ENCODE data around the gene AK5.

AK5 gene

DNA sequence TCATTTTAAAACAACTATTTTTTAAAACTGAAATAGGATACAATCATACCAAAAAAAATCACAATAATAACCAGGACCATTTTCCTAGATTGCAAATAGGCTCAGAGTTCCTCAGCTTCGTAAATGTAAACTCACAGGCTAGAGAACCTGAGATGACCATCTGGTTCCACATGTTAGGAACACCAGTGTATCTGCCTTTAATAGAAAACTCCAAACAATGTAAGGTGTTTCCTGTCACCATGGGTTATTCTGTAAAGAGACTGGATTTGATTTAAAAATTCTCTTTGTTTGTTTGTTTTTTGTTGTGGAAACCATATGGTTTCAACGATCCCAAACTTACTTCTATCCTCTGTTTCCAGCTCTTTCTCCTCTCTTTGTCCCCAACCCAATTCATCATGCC is 203.1 kb downstream of the AK5 start:
- Histone ChIP-seq H2AFZ (ENCODE audit: low read depth, low read length, severe bottlenecking) (no peak overlapping the region), H3K9me2 (replicated peaks; ENCODE audit: insufficient read depth, low read length) (no peaks in the 10 kb centered on the region), H3F3A (ENCODE audit: insufficient read depth) (no peaks in the 10 kb centered on the region), H3K9ac (ENCODE audit: low read length) (no peak overlapping the region), H4K20me1 (ENCODE audit: low read depth, low read length) (no peaks in the 10 kb centered on the region), H3K27ac (ENCODE audit: low read depth, low read length) (no peak overlapping the region), H3K9me3 (ENCODE audit: insufficient read depth, low read length) (no peaks in the 10 kb centered on the region), H3K4me3 (ENCODE audit: insufficient read depth, low read length, poor library complexity, severe bottlenecking) (no peak overlapping the region), H3K79me2 (ENCODE audit: insufficient read depth, low read length) (no peaks in the 10 kb centered on the region), H3K27me3 (ENCODE audit: low read length) (no peaks in the 10 kb centered on the region), H3K4me2 (ENCODE audit: low read depth, low read length, poor library complexity, severe bottlenecking) (no peak overlapping the region), H3K36me3 (ENCODE audit: low read length) (no peaks in the 10 kb centered on the region)
- TF ChIP-seq, protein P1, sequence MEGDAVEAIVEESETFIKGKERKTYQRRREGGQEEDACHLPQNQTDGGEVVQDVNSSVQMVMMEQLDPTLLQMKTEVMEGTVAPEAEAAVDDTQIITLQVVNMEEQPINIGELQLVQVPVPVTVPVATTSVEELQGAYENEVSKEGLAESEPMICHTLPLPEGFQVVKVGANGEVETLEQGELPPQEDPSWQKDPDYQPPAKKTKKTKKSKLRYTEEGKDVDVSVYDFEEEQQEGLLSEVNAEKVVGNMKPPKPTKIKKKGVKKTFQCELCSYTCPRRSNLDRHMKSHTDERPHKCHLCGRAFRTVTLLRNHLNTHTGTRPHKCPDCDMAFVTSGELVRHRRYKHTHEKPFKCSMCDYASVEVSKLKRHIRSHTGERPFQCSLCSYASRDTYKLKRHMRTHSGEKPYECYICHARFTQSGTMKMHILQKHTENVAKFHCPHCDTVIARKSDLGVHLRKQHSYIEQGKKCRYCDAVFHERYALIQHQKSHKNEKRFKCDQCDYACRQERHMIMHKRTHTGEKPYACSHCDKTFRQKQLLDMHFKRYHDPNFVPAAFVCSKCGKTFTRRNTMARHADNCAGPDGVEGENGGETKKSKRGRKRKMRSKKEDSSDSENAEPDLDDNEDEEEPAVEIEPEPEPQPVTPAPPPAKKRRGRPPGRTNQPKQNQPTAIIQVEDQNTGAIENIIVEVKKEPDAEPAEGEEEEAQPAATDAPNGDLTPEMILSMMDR (IDR thresholded peaks at IDR 0.05; ENCODE audit: insufficient read depth, low read length, poor library complexity, severe bottlenecking): no peak
- no peak for TF ChIP-seq EZH2phosphoT487 (conservative IDR thresholded peaks at IDR 0.05; ENCODE audit: low read length)

DNA sequence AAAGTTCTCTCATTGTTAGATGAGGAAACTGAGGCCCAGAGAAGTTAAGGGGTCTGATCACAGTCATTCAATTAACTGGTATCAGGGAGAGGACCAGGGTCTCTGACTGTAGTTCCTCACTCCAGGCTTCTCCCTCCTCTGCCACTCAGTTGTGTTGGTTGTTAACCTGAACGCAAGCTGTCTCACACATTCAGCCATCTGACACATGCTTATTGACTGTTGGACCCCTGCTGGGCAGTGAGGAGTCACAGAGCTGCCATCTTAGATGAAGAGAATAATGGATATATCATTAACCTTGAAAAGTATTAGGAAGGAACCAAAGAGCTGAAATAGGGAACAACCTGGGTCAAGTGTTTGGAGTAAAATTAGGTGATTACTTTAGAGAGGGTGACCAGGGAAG is 205.8 kb downstream of the AK5 start:
- Histone ChIP-seq H3F3A (ENCODE audit: insufficient read depth) (no peaks in the 10 kb centered on the region), H3K27me3 (ENCODE audit: low read length) (no peaks in the 10 kb centered on the region), H3K36me3 (ENCODE audit: low read length) (no peaks in the 10 kb centered on the region), H2AFZ (ENCODE audit: low read depth, low read length, severe bottlenecking) (no peak overlapping the region), H3K79me2 (ENCODE audit: insufficient read depth, low read length) (no peaks in the 10 kb centered on the region), H3K4me2 (ENCODE audit: low read depth, low read length, poor library complexity, severe bottlenecking) (no peak overlapping the region), H3K9me2 (replicated peaks; ENCODE audit: insufficient read depth, low read length) (no peaks in the 10 kb centered on the region), H3K9ac (ENCODE audit: low read length) (no peak overlapping the region), H3K4me3 (ENCODE audit: insufficient read depth, low read length, poor library complexity, severe bottlenecking) (no peak overlapping the region), H3K27ac (ENCODE audit: low read depth, low read length) (no peak overlapping the region), H3K9me3 (ENCODE audit: insufficient read depth, low read length) (no peaks in the 10 kb centered on the region), H4K20me1 (ENCODE audit: low read depth, low read length) (no peaks in the 10 kb centered on the region)
- TF ChIP-seq, protein P1 (IDR thresholded peaks at IDR 0.05; ENCODE audit: insufficient read depth, low read length, poor library complexity, severe bottlenecking): no peak
- no peak for TF ChIP-seq EZH2phosphoT487 (conservative IDR thresholded peaks at IDR 0.05; ENCODE audit: low read length)

DNA sequence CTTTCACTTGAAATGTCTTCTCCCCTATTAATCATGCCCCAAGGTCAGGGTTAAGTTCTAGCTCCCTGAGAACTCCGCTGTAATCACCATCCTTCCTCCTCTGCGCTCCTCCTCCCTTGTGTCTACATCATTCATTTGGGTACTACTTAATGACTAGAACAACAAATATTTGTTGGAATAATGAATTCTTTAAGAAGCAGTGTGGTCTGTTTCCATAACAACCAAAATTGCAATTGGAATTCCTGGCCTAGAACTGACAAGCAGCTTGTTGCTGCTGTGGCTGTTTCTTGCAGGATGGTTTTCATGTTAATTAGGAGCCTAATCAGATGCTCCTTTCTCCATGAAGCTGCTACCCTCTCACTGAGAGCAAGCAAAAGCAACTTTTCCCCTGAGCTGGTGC is 208.1 kb downstream of the AK5 start:
- Histone ChIP-seq H4K20me1 (ENCODE audit: low read depth, low read length) (no peaks in the 10 kb centered on the region), H3K4me3 (ENCODE audit: insufficient read depth, low read length, poor library complexity, severe bottlenecking) (no peak overlapping the region), H3K4me2 (ENCODE audit: low read depth, low read length, poor library complexity, severe bottlenecking) (no peak overlapping the region), H3K9me3 (ENCODE audit: insufficient read depth, low read length) (no peaks in the 10 kb centered on the region), H2AFZ (ENCODE audit: low read depth, low read length, severe bottlenecking) (no peak overlapping the region), H3K27ac (ENCODE audit: low read depth, low read length) (no peak overlapping the region), H3K79me2 (ENCODE audit: insufficient read depth, low read length) (no peaks in the 10 kb centered on the region), H3F3A (ENCODE audit: insufficient read depth) (no peaks in the 10 kb centered on the region), H3K9ac (ENCODE audit: low read length) (no peak overlapping the region), H3K36me3 (ENCODE audit: low read length) (no peaks in the 10 kb centered on the region), H3K27me3 (ENCODE audit: low read length) (no peaks in the 10 kb centered on the region), H3K9me2 (replicated peaks; ENCODE audit: insufficient read depth, low read length) (no peaks in the 10 kb centered on the region)
- TF ChIP-seq, protein P1 (IDR thresholded peaks at IDR 0.05; ENCODE audit: insufficient read depth, low read length, poor library complexity, severe bottlenecking): no peak

DNA sequence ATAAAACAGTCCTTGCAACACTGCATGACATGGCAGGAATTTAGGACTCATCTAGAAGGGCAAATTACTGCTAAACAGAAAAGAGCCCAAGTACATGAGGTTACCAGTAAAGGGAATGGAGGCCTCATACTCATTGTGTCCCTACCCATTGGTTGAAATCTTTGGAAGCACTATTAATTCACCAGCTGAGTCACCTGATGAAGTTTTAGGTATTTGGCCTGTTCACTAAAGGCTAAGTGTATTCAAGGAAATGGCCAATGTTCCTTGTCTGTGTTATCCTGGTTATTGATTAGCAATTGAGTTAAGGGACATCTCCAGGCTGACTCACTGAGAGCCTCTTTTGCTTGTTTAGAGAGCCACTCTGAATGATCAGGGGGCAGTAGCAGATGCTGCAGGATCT is 212.2 kb downstream of the AK5 start:
- Histone ChIP-seq H3K9me3 (ENCODE audit: insufficient read depth, low read length) (no peaks in the 10 kb centered on the region), H4K20me1 (ENCODE audit: low read depth, low read length) (no peaks in the 10 kb centered on the region), H3K4me3 (ENCODE audit: insufficient read depth, low read length, poor library complexity, severe bottlenecking) (no peak overlapping the region), H3K27ac (ENCODE audit: low read depth, low read length) (no peak overlapping the region), H3K9ac (ENCODE audit: low read length) (no peak overlapping the region), H3K36me3 (ENCODE audit: low read length) (no peaks in the 10 kb centered on the region), H3K9me2 (replicated peaks; ENCODE audit: insufficient read depth, low read length) (no peaks in the 10 kb centered on the region), H3K27me3 (ENCODE audit: low read length) (no peaks in the 10 kb centered on the region), H3K79me2 (ENCODE audit: insufficient read depth, low read length) (no peaks in the 10 kb centered on the region), H2AFZ (ENCODE audit: low read depth, low read length, severe bottlenecking) (no peak overlapping the region), H3K4me2 (ENCODE audit: low read depth, low read length, poor library complexity, severe bottlenecking) (no peak overlapping the region), H3F3A (ENCODE audit: insufficient read depth) (no peaks in the 10 kb centered on the region)
- TF ChIP-seq, protein P1 (IDR thresholded peaks at IDR 0.05; ENCODE audit: insufficient read depth, low read length, poor library complexity, severe bottlenecking): no peak
- no peak for TF ChIP-seq EZH2phosphoT487 (conservative IDR thresholded peaks at IDR 0.05; ENCODE audit: low read length)
